Fibroblast of mammary gland (primary cell): ENCODE measurements around the gene EFCAB9.
"Not testable (repeated sequence)": the region's sequence is repeated elsewhere in the genome, so short reads cannot be mapped to it uniquely, and the experiment has no call there.

Experiments
- DNase-seq: peaks from one replicate; pipeline ENCODE4 v3.0.0-alpha.2; 2010; ENCODE audit warnings: low read depth
- H3K4me3 ChIP-seq: 2 replicates; pipeline ENCODE4 v1.5.1; 2011; ENCODE audit warnings: low read depth, mild to moderate bottlenecking, low read length, moderate library complexity; ENCODE audit not compliant: control insufficient read depth
- CTCF ChIP-seq: conservative IDR thresholded peaks from 2 replicates; pipeline ENCODE4 v1.5.1; 2011; ENCODE audit warnings: low read depth, low read length, inconsistent platforms; ENCODE audit not compliant: control insufficient read depth, insufficient read depth

The EFCAB9 gene

GRCh38 chr5:172200476-172200875, 6.5 kb downstream of the EFCAB9 start:
- no peak overlapping the region for H3K4me3 ChIP-seq
- no peak for DNase-seq
- TF ChIP-seq CTCF, result no peak

GRCh38 chr5:172205984-172206383, 12.0 kb downstream of the EFCAB9 start:
- not testable (repeated sequence) for H3K4me3 ChIP-seq, DNase-seq

- H3K4me3 ChIP-seq, result no peak overlapping the region
- no peak for TF ChIP-seq CTCF
- no peak for DNase-seq
These were observed 13.5 kb downstream of the EFCAB9 start for GRCh38 chr5:172207511-172207910.

- no peak for TF ChIP-seq CTCF
- no peak for DNase-seq
- H3K4me3 ChIP-seq, result no peak overlapping the region
These were observed 15.7 kb downstream of the EFCAB9 start for GRCh38 chr5:172209714-172210113.

GRCh38 chr5:172211676-172212075, 17.7 kb downstream of the EFCAB9 start:
- no peak for DNase-seq
- no peak for TF ChIP-seq CTCF
- no peak overlapping the region for H3K4me3 ChIP-seq

- H3K4me3 ChIP-seq, result no peak overlapping the region
- no peak for TF ChIP-seq CTCF
- no peak for DNase-seq
These were observed 19.2 kb downstream of the EFCAB9 start for GRCh38 chr5:172213126-172213525.

GRCh38 chr5:172216345-172216744, 22.4 kb downstream of the EFCAB9 start:
- TF ChIP-seq CTCF, result no peak
- no peak overlapping the region for H3K4me3 ChIP-seq
- DNase-seq, result no peak
